Neural progenitor cell (in vitro differentiated cells): ENCODE measurements around the gene NR2C2AP. TPM values are rescaled to one million over a fixed set of nuclear protein-coding genes. Genes with fewer than 3 reads are reported as not detected.

Experiments used
- DNase-seq: peaks from one replicate; pipeline ENCODE4 v3.0.0-alpha.2; 2016; ENCODE audit warnings: low spot score
- H2AFZ ChIP-seq: fragments of 200-600 bp; sonication (generic); replicated peaks from 2 replicates; pipeline ENCODE4 v1.6.1; 2016; ENCODE audit warnings: antibody characterized with exemption
- H3F3A ChIP-seq: fragments of 200-600 bp; sonication (generic); 2 replicates; pipeline ENCODE4 v1.6.1; 2016; ENCODE audit warnings: antibody characterized with exemption, low read depth
- H3K27ac ChIP-seq: fragments of 200-600 bp; sonication (generic); 2 replicates; pipeline ENCODE4 v1.5.1; 2016; ENCODE audit warnings: mild to moderate bottlenecking
- H3K27me3 ChIP-seq: fragments of 200-600 bp; sonication (generic); 2 replicates; pipeline ENCODE4 v1.6.1; 2016; ENCODE audit warnings: mild to moderate bottlenecking, moderate library complexity
- H3K36me3 ChIP-seq: fragments of 200-600 bp; sonication (generic); 2 replicates; pipeline ENCODE4 v1.5.1; 2016
- H3K4me1 ChIP-seq: fragments of 200-600 bp; sonication (generic); 2 replicates; pipeline ENCODE4 v1.6.1; 2016; ENCODE audit warnings: mixed run types
- H3K4me2 ChIP-seq: fragments of 200-600 bp; sonication (generic); 2 replicates; pipeline ENCODE4 v1.6.1; 2016
- H3K4me3 ChIP-seq: fragments of 200-600 bp; sonication (generic); 2 replicates; pipeline ENCODE4 v1.5.1; 2016
- H3K79me2 ChIP-seq: fragments of 200-600 bp; sonication (generic); 2 replicates; pipeline ENCODE4 v1.6.1; 2016; ENCODE audit warnings: low read depth
- H3K9ac ChIP-seq: fragments of 200-600 bp; sonication (generic); 2 replicates; pipeline ENCODE4 v1.6.1; 2016
- H3K9me3 ChIP-seq: fragments of 200-600 bp; sonication (generic); 2 replicates; pipeline ENCODE4 v1.5.1; 2016; ENCODE audit warnings: low read depth
- H4K20me1 ChIP-seq: fragments of 200-600 bp; sonication (generic); 2 replicates; pipeline ENCODE4 v1.6.1; 2016; ENCODE audit warnings: low read depth
- H3K27ac Mint-ChIP-seq: 3 replicates; pipeline ENCODE4 v1.8.0; 2021; ENCODE audit warnings: mixed read lengths
- H3K27me3 Mint-ChIP-seq: 2 replicates; pipeline ENCODE4 v1.8.0; 2022; ENCODE audit warnings: low read depth, mild to moderate bottlenecking, inconsistent platforms, moderate library complexity, mixed read lengths; ENCODE audit not compliant: insufficient read depth
- H3K36me3 Mint-ChIP-seq: 3 replicates; pipeline ENCODE4 v1.8.0; 2021; ENCODE audit warnings: mixed read lengths
- H3K4me1 Mint-ChIP-seq: 3 replicates; pipeline ENCODE4 v1.8.0; 2021; ENCODE audit warnings: mixed read lengths
- H3K4me3 Mint-ChIP-seq: 3 replicates; pipeline ENCODE4 v1.8.0; 2021; ENCODE audit warnings: mild to moderate bottlenecking, moderate library complexity, mixed read lengths
- H3K9me3 Mint-ChIP-seq: 3 replicates; pipeline ENCODE4 v1.8.0; 2020; ENCODE audit warnings: mixed read lengths
- EZH2 ChIP-seq: fragments of 200-600 bp; sonication (generic); IDR thresholded peaks from 2 replicates; pipeline ENCODE4 v1.6.1; 2017; ENCODE audit warnings: antibody characterized with exemption, mild to moderate bottlenecking, moderate library complexity
- EZH2phosphoT487 ChIP-seq: fragments of 200-600 bp; sonication (generic); IDR thresholded peaks from 2 replicates; pipeline ENCODE4 v1.6.1; 2017; ENCODE audit warnings: antibody characterized with exemption
- total RNA-seq: library from RNA; depleted of rRNA; stranded (reverse); fragments of >200 nt; gene quantifications from 2 replicates; pipeline ENCODE4 v1.2.3, GENCODE V29; 2015; ENCODE audit warnings: low replicate concordance
- TF ChIP-seq, protein P1 (sequence below): fragments of 200-600 bp; sonication (generic); IDR thresholded peaks from 2 replicates; pipeline ENCODE4 v1.5.1; 2017; ENCODE audit warnings: antibody characterized with exemption, mild to moderate bottlenecking

The NR2C2AP gene
- total RNA-seq, 1 donor from 2014 or later: 7.6 TPM

DNA sequence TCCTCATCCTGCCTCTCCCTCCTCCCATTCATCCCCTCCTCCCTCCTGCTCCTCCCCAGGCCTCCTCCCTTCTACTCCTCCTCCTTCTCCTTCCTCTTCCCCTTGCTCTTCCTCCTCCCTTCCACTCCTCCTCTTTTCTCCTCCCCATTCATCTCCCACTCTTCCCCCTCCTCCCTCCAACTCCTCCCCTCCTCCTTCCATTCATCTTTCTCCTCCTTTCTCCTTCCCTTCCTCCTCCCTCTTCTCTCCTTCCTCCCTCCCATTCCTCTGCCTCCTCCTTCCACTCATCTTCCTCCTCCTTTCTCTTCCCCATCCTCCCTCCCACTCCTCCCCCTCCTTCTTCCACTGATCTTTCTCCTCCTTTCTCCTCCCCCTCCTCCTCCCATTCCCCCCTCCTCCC is 36.5 kb upstream of the NR2C2AP start:
- H3K4me3 Mint-ChIP-seq: no peak overlapping the region
- no peak overlapping the region for H3K9ac ChIP-seq
- no peaks in the 10 kb centered on the region for H3K79me2 ChIP-seq
- no peak overlapping the region for H3K4me2 ChIP-seq
- H3F3A ChIP-seq: no peaks in the 10 kb centered on the region
- no peak for DNase-seq
- H3K27ac ChIP-seq: no peak overlapping the region
- H3K9me3 ChIP-seq: no peaks in the 10 kb centered on the region
- no peaks in the 10 kb centered on the region for H4K20me1 ChIP-seq
- H3K9me3 Mint-ChIP-seq: peaks cover 9% of the 10 kb centered on the region
- TF ChIP-seq EZH2: no peak
- TF ChIP-seq EZH2phosphoT487: no peak
- TF ChIP-seq, protein P1, sequence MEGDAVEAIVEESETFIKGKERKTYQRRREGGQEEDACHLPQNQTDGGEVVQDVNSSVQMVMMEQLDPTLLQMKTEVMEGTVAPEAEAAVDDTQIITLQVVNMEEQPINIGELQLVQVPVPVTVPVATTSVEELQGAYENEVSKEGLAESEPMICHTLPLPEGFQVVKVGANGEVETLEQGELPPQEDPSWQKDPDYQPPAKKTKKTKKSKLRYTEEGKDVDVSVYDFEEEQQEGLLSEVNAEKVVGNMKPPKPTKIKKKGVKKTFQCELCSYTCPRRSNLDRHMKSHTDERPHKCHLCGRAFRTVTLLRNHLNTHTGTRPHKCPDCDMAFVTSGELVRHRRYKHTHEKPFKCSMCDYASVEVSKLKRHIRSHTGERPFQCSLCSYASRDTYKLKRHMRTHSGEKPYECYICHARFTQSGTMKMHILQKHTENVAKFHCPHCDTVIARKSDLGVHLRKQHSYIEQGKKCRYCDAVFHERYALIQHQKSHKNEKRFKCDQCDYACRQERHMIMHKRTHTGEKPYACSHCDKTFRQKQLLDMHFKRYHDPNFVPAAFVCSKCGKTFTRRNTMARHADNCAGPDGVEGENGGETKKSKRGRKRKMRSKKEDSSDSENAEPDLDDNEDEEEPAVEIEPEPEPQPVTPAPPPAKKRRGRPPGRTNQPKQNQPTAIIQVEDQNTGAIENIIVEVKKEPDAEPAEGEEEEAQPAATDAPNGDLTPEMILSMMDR: no peak
- peaks cover 6% of the 10 kb centered on the region for H3K27me3 Mint-ChIP-seq
- no peaks in the 10 kb centered on the region for H3K4me1 ChIP-seq
- H3K36me3 ChIP-seq: no peaks in the 10 kb centered on the region
- H3K27me3 ChIP-seq: no peaks in the 10 kb centered on the region
- peaks cover 3% of the 10 kb centered on the region for H3K36me3 Mint-ChIP-seq
- H3K27ac Mint-ChIP-seq: no peak overlapping the region
- H2AFZ ChIP-seq: no peak overlapping the region
- H3K4me1 Mint-ChIP-seq: no peaks in the 10 kb centered on the region
- H3K4me3 ChIP-seq: no peak overlapping the region

DNA sequence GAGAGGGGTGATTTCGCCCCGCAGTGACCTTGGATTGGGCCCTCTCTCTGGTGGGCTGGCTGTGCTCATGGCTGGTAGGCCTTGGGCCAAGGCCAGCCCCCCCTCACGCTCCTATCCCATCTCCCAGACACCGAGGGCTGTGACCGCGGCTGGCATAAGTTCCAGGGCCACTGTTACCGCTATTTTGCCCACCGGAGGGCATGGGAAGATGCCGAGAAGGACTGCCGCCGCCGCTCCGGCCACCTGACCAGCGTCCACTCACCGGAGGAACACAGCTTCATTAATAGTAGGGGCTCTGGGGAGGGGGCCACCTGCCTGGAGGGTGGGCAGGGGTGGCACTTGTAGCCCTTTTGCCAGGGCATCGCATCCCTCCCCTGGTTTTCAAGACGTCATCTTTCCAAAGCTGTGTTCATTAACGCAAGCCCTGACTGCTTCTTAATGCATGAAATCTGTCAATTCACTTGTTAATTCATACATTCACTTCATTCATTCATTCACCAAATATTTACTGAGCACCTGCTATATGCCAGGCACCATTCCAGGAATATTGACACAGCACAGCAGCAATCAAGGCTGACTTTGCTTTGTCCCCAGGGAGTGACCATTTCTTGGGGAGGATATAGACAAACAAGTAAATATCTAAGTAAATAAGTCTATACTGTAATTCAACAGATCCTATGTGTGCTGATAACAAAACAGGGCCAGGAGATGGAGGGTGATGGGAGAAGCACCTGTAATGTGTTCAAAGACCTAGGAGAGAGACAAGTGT is 35.1 kb upstream of the NR2C2AP start:
- H3F3A ChIP-seq: no peaks in the 10 kb centered on the region
- H3K79me2 ChIP-seq: no peaks in the 10 kb centered on the region
- H3K9me3 Mint-ChIP-seq: peaks cover 20% of the 10 kb centered on the region
- no peaks in the 10 kb centered on the region for H4K20me1 ChIP-seq
- no peaks in the 10 kb centered on the region for H3K36me3 ChIP-seq
- no peak overlapping the region for H2AFZ ChIP-seq
- H3K27ac ChIP-seq: no peak overlapping the region
- no peak overlapping the region for H3K4me2 ChIP-seq
- no peak overlapping the region for H3K9ac ChIP-seq
- H3K27me3 ChIP-seq: no peaks in the 10 kb centered on the region
- no peak overlapping the region for H3K4me3 ChIP-seq
- H3K9me3 ChIP-seq: no peaks in the 10 kb centered on the region
- DNase-seq: no peak
- peaks cover 3% of the 10 kb centered on the region for H3K36me3 Mint-ChIP-seq
- no peak overlapping the region for H3K4me3 Mint-ChIP-seq
- H3K27ac Mint-ChIP-seq: no peak overlapping the region
- H3K27me3 Mint-ChIP-seq: peaks cover 8% of the 10 kb centered on the region
- H3K4me1 Mint-ChIP-seq: no peaks in the 10 kb centered on the region
- no peak for TF ChIP-seq EZH2phosphoT487
- TF ChIP-seq EZH2: no peak
- TF ChIP-seq, protein P1: no peak
- H3K4me1 ChIP-seq: no peaks in the 10 kb centered on the region

DNA sequence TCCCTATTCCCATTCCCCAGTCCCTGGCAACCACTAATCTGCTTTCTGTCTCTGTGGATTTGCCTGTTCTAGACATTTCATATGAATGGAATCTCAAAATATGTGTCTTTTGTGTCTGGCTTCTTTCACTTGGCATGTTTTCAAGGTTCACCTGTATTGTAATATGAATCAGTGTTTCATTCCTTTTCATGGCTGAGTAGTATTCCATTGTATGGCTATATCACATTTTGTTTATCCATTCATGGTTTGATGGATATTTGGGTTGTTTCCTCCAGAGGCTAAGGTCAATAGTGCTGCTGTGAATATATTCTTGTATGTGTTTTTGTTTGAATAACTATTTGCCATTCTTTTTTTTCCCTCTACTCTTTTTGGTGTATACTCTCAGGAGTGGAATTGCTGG is 33.0 kb upstream of the NR2C2AP start:
- no peaks in the 10 kb centered on the region for H3K4me1 ChIP-seq
- H3K4me1 Mint-ChIP-seq: no peaks in the 10 kb centered on the region
- H3K9me3 Mint-ChIP-seq: peaks cover 24% of the 10 kb centered on the region
- H3K36me3 ChIP-seq: no peaks in the 10 kb centered on the region
- H4K20me1 ChIP-seq: no peaks in the 10 kb centered on the region
- DNase-seq: no peak
- H2AFZ ChIP-seq: no peak overlapping the region
- H3K27ac Mint-ChIP-seq: no peak overlapping the region
- peaks cover 9% of the 10 kb centered on the region for H3K27me3 Mint-ChIP-seq
- TF ChIP-seq EZH2 (no peak), EZH2phosphoT487 (no peak)
- TF ChIP-seq, protein P1: no peak
- no peak overlapping the region for H3K4me2 ChIP-seq
- no peaks in the 10 kb centered on the region for H3F3A ChIP-seq
- peaks cover 6% of the 10 kb centered on the region for H3K27me3 ChIP-seq
- no peak overlapping the region for H3K4me3 ChIP-seq
- no peaks in the 10 kb centered on the region for H3K79me2 ChIP-seq
- peaks cover 3% of the 10 kb centered on the region for H3K36me3 Mint-ChIP-seq
- H3K27ac ChIP-seq: no peak overlapping the region
- no peaks in the 10 kb centered on the region for H3K9me3 ChIP-seq
- peak overlapping the region; percentile 4 for H3K4me3 Mint-ChIP-seq
- H3K9ac ChIP-seq: no peak overlapping the region
